ENCODE results near the gene SLC39A7. TPM values are rescaled to one million over a fixed set of nuclear protein-coding genes. Genes with fewer than 3 reads are reported as not detected.
A peak's percentile ranks its signal among the peaks of the same experiment; 100 is the strongest.

SLC39A7 gene
- total RNA-seq, 1 donor from 2014 or later: 140 TPM

DNA sequence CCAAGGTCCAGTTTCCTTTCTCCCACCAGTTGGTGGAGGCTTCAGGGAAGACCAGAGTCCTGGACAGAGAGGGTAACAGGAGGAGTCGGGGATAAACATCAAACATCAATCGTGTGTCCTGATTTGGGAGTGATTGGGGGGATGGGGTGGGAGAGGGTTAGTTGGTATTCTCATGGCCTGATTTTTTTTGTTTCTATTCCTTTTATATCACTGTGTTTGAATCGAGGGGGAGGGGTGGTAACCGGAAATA lies 3.4 kb downstream of the SLC39A7 start:
- H3K9me3 Mint-ChIP-seq: no peaks in the 10 kb centered on the region
- H3K36me3 Mint-ChIP-seq: peaks cover 16% of the 10 kb centered on the region
- no peak for TF ChIP-seq CTCF (IDR thresholded peaks at IDR 0.05; ENCODE audit: unreplicated experiment)
- DNase-seq (ENCODE audit: low spot score in 2 of 2, unreplicated experiment in 2 of 2): no peak
- H3K27me3 Mint-ChIP-seq (ENCODE audit: low read depth): no peaks in the 10 kb centered on the region
- peak overlapping the region; percentile 85 for H3K27ac Mint-ChIP-seq
- H3K4me1 Mint-ChIP-seq: peaks cover 63% of the 10 kb centered on the region
- peak overlapping the region; percentile 99 for H3K4me3 Mint-ChIP-seq

- DNase-seq (ENCODE audit: low spot score in 2 of 2, unreplicated experiment in 2 of 2): peak; percentile 90
- Mint-ChIP-seq H3K27ac (peak within 1 kb of the TSS; percentile 86), H3K9me3 (no peaks in the 10 kb centered on the region), H3K36me3 (peaks cover 19% of the 10 kb centered on the region), H3K4me3 (peak within 1 kb of the TSS; percentile 99), H3K27me3 (ENCODE audit: low read depth) (no peaks in the 10 kb centered on the region), H3K4me1 (peaks cover 63% of the 10 kb centered on the region)
- TF ChIP-seq CTCF (IDR thresholded peaks at IDR 0.05; ENCODE audit: unreplicated experiment): no peak
Observed at GRCh38 chr6:33204415-33205190, 3.9 kb downstream of the SLC39A7 start, which contains the start of gene HSD17B8. TSS of gene HSD17B8 (plus strand) at chr6:33204655. CDS start at chr6:33204669, 14 bp downstream.

- no peak for DNase-seq (ENCODE audit: low spot score in 2 of 2, unreplicated experiment in 2 of 2)
- no peaks in the 10 kb centered on the region for H3K27me3 Mint-ChIP-seq (ENCODE audit: low read depth)
- no peak for TF ChIP-seq CTCF (IDR thresholded peaks at IDR 0.05; ENCODE audit: unreplicated experiment)
- H3K4me1 Mint-ChIP-seq: peaks cover 62% of the 10 kb centered on the region
- no peaks in the 10 kb centered on the region for H3K9me3 Mint-ChIP-seq
- peak overlapping the region; percentile 99 for H3K4me3 Mint-ChIP-seq
- peaks cover 26% of the 10 kb centered on the region for H3K36me3 Mint-ChIP-seq
- peak overlapping the region; percentile 86 for H3K27ac Mint-ChIP-seq
Observed at GRCh38 chr6:33205191-33206026, 4.7 kb downstream of the SLC39A7 start.

- Mint-ChIP-seq H3K36me3 (peaks cover 27% of the 10 kb centered on the region), H3K27me3 (ENCODE audit: low read depth) (no peaks in the 10 kb centered on the region), H3K9me3 (no peaks in the 10 kb centered on the region), H3K4me1 (peaks cover 58% of the 10 kb centered on the region), H3K4me3 (peak overlapping the region; percentile 99), H3K27ac (peak overlapping the region; percentile 86)
- DNase-seq (ENCODE audit: low spot score in 2 of 2, unreplicated experiment in 2 of 2): no peak
- TF ChIP-seq CTCF (IDR thresholded peaks at IDR 0.05; ENCODE audit: unreplicated experiment): no peak
Observed at GRCh38 chr6:33206027-33206863, 5.6 kb downstream of the SLC39A7 start.

DNA sequence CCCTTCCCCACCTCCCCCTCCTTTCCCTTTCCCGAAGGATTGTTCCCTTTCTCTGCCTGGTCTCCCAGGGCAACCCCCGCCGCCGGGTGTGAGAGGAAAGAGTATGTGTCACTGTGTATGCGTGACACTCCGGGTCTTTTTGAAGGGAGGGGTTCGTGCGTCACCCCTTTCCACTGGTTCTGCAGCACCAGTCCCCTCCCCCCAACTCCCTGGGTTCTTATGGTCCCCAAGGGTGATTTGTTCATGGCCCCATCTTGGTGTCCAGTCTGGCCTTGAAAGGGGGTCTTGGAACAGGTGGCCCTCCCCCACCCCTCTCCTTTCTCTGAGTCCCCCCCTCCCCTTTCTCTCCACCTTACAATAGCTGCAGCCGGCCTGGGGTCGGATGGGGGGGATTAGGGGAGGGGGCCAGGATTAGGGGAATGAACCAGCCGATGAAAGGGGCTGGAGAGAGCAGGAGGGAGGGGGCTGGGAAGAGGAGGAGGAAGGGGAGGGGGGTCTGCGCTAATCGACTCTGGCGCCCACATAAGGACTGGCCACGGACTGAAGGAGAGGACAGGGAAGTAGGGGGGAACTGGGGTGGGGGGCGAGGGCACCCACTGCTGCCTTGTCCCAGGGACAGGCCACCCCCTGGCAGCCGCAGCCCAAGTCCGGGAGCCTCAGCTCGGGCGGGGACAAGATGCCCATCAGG lies 6.3 kb downstream of the SLC39A7 start:
- Mint-ChIP-seq H3K27ac (no peak overlapping the region), H3K4me3 (peak overlapping the region; percentile 96), H3K27me3 (ENCODE audit: low read depth) (no peaks in the 10 kb centered on the region), H3K4me1 (peaks cover 50% of the 10 kb centered on the region), H3K36me3 (peaks cover 27% of the 10 kb centered on the region), H3K9me3 (no peaks in the 10 kb centered on the region)
- no peak for DNase-seq (ENCODE audit: low spot score in 2 of 2, unreplicated experiment in 2 of 2)
- TF ChIP-seq CTCF (IDR thresholded peaks at IDR 0.05; ENCODE audit: unreplicated experiment): no peak

All from mesothelial cell of epicardium (in vitro differentiated cells).